Fibroblast of lung (primary cell): ENCODE measurements around the gene CCSER2. TPM values are rescaled to one million over a fixed set of nuclear protein-coding genes. Genes with fewer than 3 reads are reported as not detected.

Source experiments
- DNase-seq, 2 donors: peaks; one replicate each; pipeline versions ENCODE4 v3.0.0 to v3.0.0-alpha.2; 2010; ENCODE audit warnings: low read depth in 2 of 2
- H2AFZ ChIP-seq: 2 replicates; pipeline ENCODE4 v1.5.1; 2012; ENCODE audit warnings: low read length, control low read depth, inconsistent platforms
- H3K27ac ChIP-seq: 2 replicates; pipeline ENCODE4 v1.5.1; 2011; ENCODE audit warnings: low read length, control low read depth; ENCODE audit not compliant: insufficient read depth
- H3K27me3 ChIP-seq: 2 replicates; pipeline ENCODE4 v1.5.1; 2011; ENCODE audit warnings: mild to moderate bottlenecking, low read length; ENCODE audit not compliant: control insufficient read depth, insufficient read depth
- H3K36me3 ChIP-seq: 2 replicates; pipeline ENCODE4 v1.5.1; 2011; ENCODE audit warnings: low read length; ENCODE audit not compliant: control insufficient read depth, insufficient read depth
- H3K4me1 ChIP-seq: 2 replicates; pipeline ENCODE4 v1.5.1; 2011; ENCODE audit warnings: low read length; ENCODE audit not compliant: control insufficient read depth, insufficient read depth; ENCODE audit errors: extremely low read depth
- H3K4me2 ChIP-seq: 2 replicates; pipeline ENCODE4 v1.5.1; 2011; ENCODE audit warnings: low read length, control low read depth; ENCODE audit not compliant: insufficient read depth; ENCODE audit errors: extremely low read depth
- H3K4me3 ChIP-seq, 4 experiments: fragments of 200-600 bp in 1 of 4; sonication (generic) in 1 of 4; replicated peaks in 1 of 4; 2 replicates each; pipeline ENCODE4 v1.5.1; 2011 to 2016; ENCODE audit warnings: low read length in 4 of 4, low read depth in 3 of 4, mild to moderate bottlenecking in 3 of 4, control low read depth in 2 of 4, inconsistent platforms in 1 of 4, mixed read lengths in 1 of 4; ENCODE audit not compliant: insufficient read depth in 1 of 4; ENCODE audit errors: control extremely low read depth in 1 of 4
- H3K79me2 ChIP-seq: 2 replicates; pipeline ENCODE4 v1.5.1; 2012; ENCODE audit warnings: mild to moderate bottlenecking, low read length, inconsistent platforms; ENCODE audit not compliant: control insufficient read depth, insufficient read depth
- H3K9ac ChIP-seq: 2 replicates; pipeline ENCODE4 v1.5.1; 2011; ENCODE audit warnings: mild to moderate bottlenecking, low read length, control low read depth; ENCODE audit not compliant: insufficient read depth
- H3K9me3 ChIP-seq: 2 replicates; pipeline ENCODE4 v1.5.1; 2012; ENCODE audit warnings: low read depth, low read length; ENCODE audit not compliant: control insufficient read depth, insufficient read depth
- H4K20me1 ChIP-seq: 2 replicates; pipeline ENCODE4 v1.5.1; 2011; ENCODE audit warnings: low read length; ENCODE audit not compliant: control insufficient read depth, insufficient read depth; ENCODE audit errors: extremely low read depth
- EZH2 ChIP-seq: IDR thresholded peaks from 2 replicates; pipeline ENCODE4 v1.5.1; 2012; ENCODE audit warnings: low read length, control low read depth, mild to moderate bottlenecking; ENCODE audit errors: missing control alignments
- polyA plus RNA-seq, 2 donors: library from polyadenylated mRNA; depleted of rRNA in 1 of 2; stranded (reverse) in 1 of 2; unstranded in 1 of 2; fragments of >200 nt; gene quantifications; 2 replicates each; pipeline ENCODE4 v1.2.1, GENCODE V29; 2011 to 2012; ENCODE audit warnings: missing spikeins in 1 of 2
- total RNA-seq: library from RNA; depleted of rRNA; stranded (reverse); fragments of >200 nt; gene quantifications from 2 replicates; pipeline ENCODE4 v1.2.1, GENCODE V29; 2014
- TF ChIP-seq, protein P1 (sequence below), 2 donors: IDR thresholded peaks in 1 of 2; conservative IDR thresholded peaks in 1 of 2; 1 replicate in 1 of 2; 2 replicates in 1 of 2; pipeline ENCODE4 v1.5.1; 2011 to 2012; ENCODE audit warnings: low read length in 2 of 2, control low read depth in 1 of 2, inconsistent platforms in 1 of 2, low read depth in 1 of 2, mild to moderate bottlenecking in 1 of 2

CCSER2 gene
- total and polyA plus RNA-seq, 2 donors (not counting 1 experiment from before 2014, with no cell fraction given) = 28.2 to 65.4 TPM

DNA sequence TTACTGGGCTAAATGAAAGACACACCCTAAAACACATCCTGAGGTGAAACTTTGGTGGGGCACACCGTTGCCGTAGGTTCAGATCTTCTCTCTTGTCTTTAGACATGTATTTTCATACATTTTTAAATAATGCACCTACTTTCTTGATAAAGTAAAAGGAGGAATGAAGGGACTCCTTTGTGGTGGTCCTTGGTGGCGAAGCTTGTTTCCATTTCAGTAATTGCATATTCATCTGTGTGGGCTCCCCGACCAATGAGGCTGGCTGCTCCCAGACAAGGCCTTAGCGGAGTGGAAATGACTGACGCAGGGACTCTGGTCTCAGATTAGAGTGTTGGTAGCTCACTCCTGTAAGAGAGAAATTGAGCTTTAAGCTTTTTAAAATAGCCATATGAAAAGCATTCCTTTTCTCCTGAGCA is 815 bp downstream of the CCSER2 start:
- H3K27me3 ChIP-seq = no peaks in the 10 kb centered on the region
- TF ChIP-seq EZH2 = no peak
- TF ChIP-seq, protein P1, sequence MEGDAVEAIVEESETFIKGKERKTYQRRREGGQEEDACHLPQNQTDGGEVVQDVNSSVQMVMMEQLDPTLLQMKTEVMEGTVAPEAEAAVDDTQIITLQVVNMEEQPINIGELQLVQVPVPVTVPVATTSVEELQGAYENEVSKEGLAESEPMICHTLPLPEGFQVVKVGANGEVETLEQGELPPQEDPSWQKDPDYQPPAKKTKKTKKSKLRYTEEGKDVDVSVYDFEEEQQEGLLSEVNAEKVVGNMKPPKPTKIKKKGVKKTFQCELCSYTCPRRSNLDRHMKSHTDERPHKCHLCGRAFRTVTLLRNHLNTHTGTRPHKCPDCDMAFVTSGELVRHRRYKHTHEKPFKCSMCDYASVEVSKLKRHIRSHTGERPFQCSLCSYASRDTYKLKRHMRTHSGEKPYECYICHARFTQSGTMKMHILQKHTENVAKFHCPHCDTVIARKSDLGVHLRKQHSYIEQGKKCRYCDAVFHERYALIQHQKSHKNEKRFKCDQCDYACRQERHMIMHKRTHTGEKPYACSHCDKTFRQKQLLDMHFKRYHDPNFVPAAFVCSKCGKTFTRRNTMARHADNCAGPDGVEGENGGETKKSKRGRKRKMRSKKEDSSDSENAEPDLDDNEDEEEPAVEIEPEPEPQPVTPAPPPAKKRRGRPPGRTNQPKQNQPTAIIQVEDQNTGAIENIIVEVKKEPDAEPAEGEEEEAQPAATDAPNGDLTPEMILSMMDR (conservative IDR thresholded peaks at IDR 0.05 in 1 of 2, IDR thresholded peaks at IDR 0.05 in 1 of 2; ENCODE audit: low read depth in 1 of 2, low read length in 2 of 2) = no peak
- peaks cover 3% of the 10 kb centered on the region for H3K4me1 ChIP-seq
- peak; percentile 51 to 65 for DNase-seq
- no peaks in the 10 kb centered on the region for H3K9me3 ChIP-seq
- no peaks in the 10 kb centered on the region for H3K36me3 ChIP-seq
- H3K4me2 ChIP-seq = peak overlapping the region; percentile 73
- H3K9ac ChIP-seq = peak overlapping the region; percentile 88
- H3K27ac ChIP-seq = peak overlapping the region; percentile 85
- H2AFZ ChIP-seq = peak overlapping the region; percentile 65
- H4K20me1 ChIP-seq = no peaks in the 10 kb centered on the region
- peak overlapping the region; percentile 72 to 92 (median 82) for H3K4me3 ChIP-seq
- H3K79me2 ChIP-seq = peaks cover 41% of the 10 kb centered on the region

- Histone ChIP-seq H3K9me3 (no peaks in the 10 kb centered on the region), H3K9ac (no peak overlapping the region), H3K4me1 (peaks cover 3% of the 10 kb centered on the region), H3K27ac (no peak overlapping the region), H2AFZ (no peak overlapping the region), H3K79me2 (peaks cover 50% of the 10 kb centered on the region), H3K27me3 (no peaks in the 10 kb centered on the region), H4K20me1 (no peaks in the 10 kb centered on the region), H3K4me3 (peak overlapping the region; percentile 72 to 92 (median 82)), H3K4me2 (peak overlapping the region; percentile 73), H3K36me3 (no peaks in the 10 kb centered on the region)
- TF ChIP-seq, protein P1 (conservative IDR thresholded peaks at IDR 0.05 in 1 of 2, IDR thresholded peaks at IDR 0.05 in 1 of 2; ENCODE audit: low read depth in 1 of 2, low read length in 2 of 2) = no peak
- TF ChIP-seq EZH2 = no peak
- no peak for DNase-seq
These were observed 1.7 kb downstream of the CCSER2 start for GRCh38 chr10:84329986-84330651.

GRCh38 chr10:84331091-84331490 is 2.7 kb downstream of the CCSER2 start:
- Histone ChIP-seq H3K79me2 (peaks cover 60% of the 10 kb centered on the region), H3K4me1 (peaks cover 3% of the 10 kb centered on the region), H3K9ac (no peak overlapping the region), H4K20me1 (no peaks in the 10 kb centered on the region), H3K9me3 (no peaks in the 10 kb centered on the region), H3K4me3 (no peak overlapping the region), H3K36me3 (no peaks in the 10 kb centered on the region), H2AFZ (no peak overlapping the region), H3K27me3 (no peaks in the 10 kb centered on the region), H3K4me2 (no peak overlapping the region), H3K27ac (no peak overlapping the region)
- DNase-seq = no peak
- TF ChIP-seq EZH2 = no peak
- TF ChIP-seq, protein P1 (conservative IDR thresholded peaks at IDR 0.05 in 1 of 2, IDR thresholded peaks at IDR 0.05 in 1 of 2; ENCODE audit: low read depth in 1 of 2, low read length in 2 of 2) = no peak
